ENCODE data around the gene IARS1.

Gene IARS1

GRCh38 chr9:92293452-92294296 is at the start of gene IARS1:
TSS of gene IARS1 (minus strand) at chr9:92293697. CDS start at chr9:92289419, 4,278 bp downstream.
- peak; percentile 100 for DNase-seq (ENCODE audit: low spot score)

- peak; percentile 49 for DNase-seq (ENCODE audit: low spot score)
Measured at GRCh38 chr9:92342825-92343488, 49.5 kb upstream of the IARS1 start.

GRCh38 chr9:92341578-92341977 is 48.1 kb upstream of the IARS1 start:
- DNase-seq (ENCODE audit: low spot score): no peak

- DNase-seq (ENCODE audit: low spot score): no peak
Measured at GRCh38 chr9:92333282-92333634, 39.8 kb upstream of the IARS1 start.

GRCh38 chr9:92332577-92333281 is 39.2 kb upstream of the IARS1 start:
- DNase-seq (ENCODE audit: low spot score): no peak

GRCh38 chr9:92328225-92328624 is 34.7 kb upstream of the IARS1 start:
- DNase-seq (ENCODE audit: low spot score): peak; percentile 55

- DNase-seq (ENCODE audit: low spot score): no peak
Measured at GRCh38 chr9:92327283-92327850, 33.9 kb upstream of the IARS1 start.

GRCh38 chr9:92325991-92326500 is 32.5 kb upstream of the IARS1 start:
- DNase-seq (ENCODE audit: low spot score): no peak

GRCh38 chr9:92325269-92325990 is 31.9 kb upstream of the IARS1 start, which contains the start of the genes CENPP and NOL8:
TSS of gene CENPP (plus strand) at chr9:92325953.
TSS of gene NOL8 (minus strand) at chr9:92325350. CDS start at chr9:92324161, 1,189 bp downstream.
- DNase-seq (ENCODE audit: low spot score): peak; percentile 95

GRCh38 chr9:92324889-92325268 is 31.4 kb upstream of the IARS1 start:
- DNase-seq (ENCODE audit: low spot score): no peak

- DNase-seq (ENCODE audit: low spot score): no peak
Measured at GRCh38 chr9:92324431-92324830, 30.9 kb upstream of the IARS1 start.

GRCh38 chr9:92315456-92315855 is 22.0 kb upstream of the IARS1 start:
- no peak for DNase-seq (ENCODE audit: low spot score)

GRCh38 chr9:92313624-92314012 is 20.1 kb upstream of the IARS1 start:
- no peak for DNase-seq (ENCODE audit: low spot score)

GRCh38 chr9:92312887-92313623 is 19.6 kb upstream of the IARS1 start:
- DNase-seq (ENCODE audit: low spot score): no peak

- DNase-seq (ENCODE audit: low spot score): no peak
Measured at GRCh38 chr9:92310562-92310961, 17.1 kb upstream of the IARS1 start.

GRCh38 chr9:92308893-92309292 is 15.4 kb upstream of the IARS1 start:
- DNase-seq (ENCODE audit: low spot score): no peak

- no peak for DNase-seq (ENCODE audit: low spot score)
Measured at GRCh38 chr9:92300936-92301335, 7.4 kb upstream of the IARS1 start.

- DNase-seq (ENCODE audit: low spot score): no peak
Measured at GRCh38 chr9:92299116-92299515, 5.6 kb upstream of the IARS1 start.

GRCh38 chr9:92298036-92298435 is 4.5 kb upstream of the IARS1 start:
- no peak for DNase-seq (ENCODE audit: low spot score)

- DNase-seq (ENCODE audit: low spot score): no peak
Measured at GRCh38 chr9:92297611-92298010, 4.1 kb upstream of the IARS1 start.

- DNase-seq (ENCODE audit: low spot score): no peak
Measured at GRCh38 chr9:92295827-92296258, 2.3 kb upstream of the IARS1 start.

Measured in GM03348 (cell line).